Measurements from ENCODE around the gene C9orf78.

Gene C9orf78

DNA sequence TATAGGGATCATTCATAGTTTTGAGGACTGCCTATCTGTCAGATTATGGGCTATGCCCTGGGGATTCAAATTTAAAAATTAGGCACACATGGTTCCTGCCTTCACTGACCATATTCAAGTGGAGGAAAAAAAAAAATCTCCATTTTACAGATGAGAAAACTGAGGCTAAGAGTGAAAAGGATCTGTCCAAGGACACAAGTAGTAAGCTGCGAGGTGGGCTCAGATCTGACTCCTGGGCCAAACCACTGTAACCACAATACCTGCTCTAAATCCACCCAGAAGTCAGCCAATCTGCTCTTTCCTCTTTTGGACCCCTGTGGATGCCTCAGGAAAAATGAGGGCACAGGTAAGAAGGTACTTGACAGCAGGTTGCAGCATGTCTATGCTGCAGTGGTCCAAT is 8.3 kb downstream of the C9orf78 start:
- DNase-seq (ENCODE audit: low read depth in 1 of 2, low spot score in 1 of 2) = no peak
- in situ Hi-C loops (cut with HindIII; ENCODE audit: low pct_unique_long_range_greater_than_20kb, low sequenced_read_pairs) = no loop called here
- TF ChIP-seq JUND (IDR thresholded peaks at IDR 0.05; ENCODE audit: low read depth) = no peak

DNA sequence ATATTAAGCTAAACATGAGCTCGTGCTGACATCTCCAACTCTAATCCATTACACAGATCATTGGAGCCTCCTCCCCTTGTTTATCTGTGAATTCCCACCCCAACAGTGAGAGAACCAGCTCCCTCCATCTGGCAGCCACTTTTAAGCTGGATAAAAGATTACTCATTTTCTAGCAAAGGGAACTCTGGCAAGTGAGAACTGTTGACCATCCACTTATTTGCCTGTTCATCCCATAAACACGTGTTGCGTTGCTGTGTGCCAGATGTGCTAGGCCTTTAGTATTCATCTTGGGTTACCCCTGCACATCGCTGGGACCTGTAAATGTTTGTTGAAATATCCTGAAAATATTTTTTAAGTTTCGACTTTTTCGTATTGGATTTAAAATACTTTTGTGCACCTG is 8.7 kb downstream of the C9orf78 start:
- in situ Hi-C loops (cut with HindIII; ENCODE audit: low pct_unique_long_range_greater_than_20kb, low sequenced_read_pairs) = no loop called here
- no peak for DNase-seq (ENCODE audit: low read depth in 1 of 2, low spot score in 1 of 2)
- TF ChIP-seq JUND (IDR thresholded peaks at IDR 0.05; ENCODE audit: low read depth) = no peak

DNA sequence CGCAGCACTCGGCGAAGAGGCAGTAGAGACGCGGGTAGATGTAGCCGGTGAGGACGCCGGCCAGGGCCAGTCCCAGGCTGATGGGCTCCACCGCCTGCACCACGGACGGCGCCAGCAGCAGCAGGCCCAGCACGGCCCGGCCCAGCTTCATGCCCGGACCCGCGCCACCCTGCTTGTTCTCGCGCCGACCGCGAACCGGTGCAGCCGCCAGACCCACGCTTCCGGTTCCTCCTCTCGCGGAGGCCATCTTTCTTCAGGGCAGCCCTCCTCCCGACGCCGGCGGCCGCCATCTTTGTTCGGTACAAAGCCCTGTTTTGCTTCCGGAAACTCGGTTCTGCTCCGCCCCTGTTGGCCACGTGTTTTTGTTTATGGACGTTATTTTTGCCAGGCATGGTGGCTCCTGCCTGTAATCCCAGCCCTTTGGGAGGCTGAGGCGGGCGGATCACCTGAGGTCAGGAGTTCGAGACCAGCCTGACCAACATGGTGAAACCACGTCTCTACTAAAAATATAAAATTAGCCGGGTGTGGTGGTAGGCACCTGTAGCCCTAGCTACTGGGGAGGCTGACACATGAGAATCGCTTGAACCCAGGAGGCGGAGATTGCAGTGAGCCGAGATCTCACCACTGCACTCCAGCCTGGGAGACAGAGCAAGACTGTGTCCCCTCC is 11.0 kb downstream of the C9orf78 start, which contains the start of gene TOR1A:
Gene TOR1A (minus strand): TSS at position 202 of the 667 bp plus-strand sequence. CDS start 51 bp downstream, at position 151.
- peak; percentile 85 to 98 for DNase-seq (ENCODE audit: low read depth in 1 of 2, low spot score in 1 of 2)
- in situ Hi-C loops (cut with HindIII; ENCODE audit: low pct_unique_long_range_greater_than_20kb, low sequenced_read_pairs) = no loop called here
- no peak for TF ChIP-seq JUND (IDR thresholded peaks at IDR 0.05; ENCODE audit: low read depth)

DNA sequence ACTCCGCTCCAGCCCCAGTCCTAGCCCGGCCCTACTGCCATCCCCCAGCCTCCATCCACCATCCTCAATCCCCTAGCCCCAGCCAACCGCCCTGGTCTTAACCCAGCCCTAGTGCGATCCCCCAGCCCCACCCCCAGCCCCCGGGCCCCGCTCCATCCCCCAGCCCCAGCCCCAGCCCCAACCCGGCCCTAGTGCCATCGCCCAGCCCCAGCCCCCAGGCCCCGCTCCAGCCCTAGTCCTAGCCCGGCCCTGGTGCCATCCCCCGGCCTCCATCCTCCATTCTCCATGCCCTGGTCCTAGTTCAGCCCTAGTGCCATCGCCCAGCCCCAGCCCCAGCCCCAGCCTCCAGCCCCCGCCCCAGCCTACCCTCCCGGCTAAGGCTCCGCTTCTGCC is 11.5 kb downstream of the C9orf78 start:
- no peak for DNase-seq (ENCODE audit: low read depth in 1 of 2, low spot score in 1 of 2)
- no peak for TF ChIP-seq JUND (IDR thresholded peaks at IDR 0.05; ENCODE audit: low read depth)
- in situ Hi-C loops (cut with HindIII; ENCODE audit: low pct_unique_long_range_greater_than_20kb, low sequenced_read_pairs) = no loop called here

DNA sequence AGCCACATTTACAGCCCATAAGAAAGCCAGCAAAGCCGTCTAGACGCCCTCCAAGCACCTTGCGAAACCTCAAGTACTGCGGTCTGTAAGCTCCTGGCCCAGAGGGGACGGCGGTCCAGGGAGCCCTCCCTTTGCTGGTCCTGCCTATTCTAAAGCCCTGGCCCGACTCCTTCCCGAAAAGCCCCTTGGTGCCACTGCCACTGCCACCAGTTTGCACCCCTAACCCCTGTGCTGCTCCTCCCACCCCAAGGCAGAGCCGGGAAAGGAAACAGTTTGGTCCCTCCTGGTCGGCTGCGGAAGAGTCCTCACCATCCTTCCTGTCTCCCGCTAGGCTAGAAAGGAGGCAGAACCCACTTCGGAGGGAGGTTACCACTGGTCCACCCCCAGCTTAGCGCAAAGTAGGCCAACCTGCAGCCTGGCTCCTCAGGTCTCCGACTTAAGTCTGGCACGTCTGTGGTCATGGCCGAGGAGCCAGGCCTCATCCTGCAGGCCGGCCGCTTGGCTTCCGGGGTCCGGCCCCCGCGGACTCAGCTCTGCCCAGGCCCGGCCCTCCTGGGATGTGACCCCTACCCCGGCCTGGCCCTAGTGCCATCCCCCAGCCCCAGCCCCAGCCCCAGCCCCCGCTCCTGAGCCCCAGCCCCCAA is 12.1 kb downstream of the C9orf78 start:
- in situ Hi-C loops (cut with HindIII; ENCODE audit: low pct_unique_long_range_greater_than_20kb, low sequenced_read_pairs) = no loop called here
- peak in 1 of 2 experiments; percentile 42 for DNase-seq (ENCODE audit: low read depth in 1 of 2, low spot score in 1 of 2)
- no peak for TF ChIP-seq JUND (IDR thresholded peaks at IDR 0.05; ENCODE audit: low read depth)

DNA sequence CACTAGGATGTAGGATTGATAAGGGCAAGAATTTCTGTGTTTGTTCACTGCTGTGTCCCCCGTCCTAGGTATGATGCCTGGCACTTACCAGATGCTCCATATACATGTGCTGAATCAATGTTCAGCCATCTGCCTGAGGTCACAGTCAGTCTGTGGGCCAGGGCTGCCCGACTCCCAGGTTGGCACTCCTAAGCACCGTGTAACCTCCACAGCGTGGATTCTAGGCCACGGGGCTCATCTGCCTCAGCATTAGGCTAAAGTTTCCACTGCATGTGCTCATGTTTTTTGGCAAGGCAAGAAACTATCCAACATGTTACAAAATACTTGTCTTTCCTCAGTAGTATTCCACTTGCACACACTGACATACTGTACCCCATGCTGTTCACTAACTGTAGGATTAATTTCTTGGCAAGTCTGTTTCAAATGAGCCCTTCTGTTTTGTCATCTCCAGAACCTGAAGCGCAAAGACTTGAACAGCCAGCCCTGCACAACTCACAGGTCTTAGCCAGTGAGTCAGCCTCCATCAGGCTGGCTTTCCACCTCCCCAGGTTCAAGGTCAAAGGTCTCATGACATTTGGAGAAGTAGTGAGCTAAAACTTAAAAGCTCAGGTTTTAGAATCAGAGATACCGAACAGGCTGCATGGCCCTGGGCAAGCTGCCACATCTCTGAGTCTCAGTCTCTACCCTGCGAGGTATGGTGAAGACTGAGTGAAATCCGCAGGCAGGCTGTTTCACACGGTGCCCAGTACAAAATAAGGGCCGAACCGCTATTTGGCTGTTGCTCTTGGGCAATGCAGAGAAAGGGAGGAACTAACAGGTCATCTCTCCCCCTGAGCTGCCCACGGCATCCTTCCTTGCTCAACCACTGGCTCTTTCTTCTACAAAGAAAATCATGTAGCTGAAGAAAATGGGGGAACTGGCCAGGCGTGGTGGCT is 18.3 kb downstream of the C9orf78 start:
- no peak for TF ChIP-seq JUND (IDR thresholded peaks at IDR 0.05; ENCODE audit: low read depth)
- in situ Hi-C loops (cut with HindIII; ENCODE audit: low pct_unique_long_range_greater_than_20kb, low sequenced_read_pairs) = no loop called here
- no peak for DNase-seq (ENCODE audit: low read depth in 1 of 2, low spot score in 1 of 2)

DNA sequence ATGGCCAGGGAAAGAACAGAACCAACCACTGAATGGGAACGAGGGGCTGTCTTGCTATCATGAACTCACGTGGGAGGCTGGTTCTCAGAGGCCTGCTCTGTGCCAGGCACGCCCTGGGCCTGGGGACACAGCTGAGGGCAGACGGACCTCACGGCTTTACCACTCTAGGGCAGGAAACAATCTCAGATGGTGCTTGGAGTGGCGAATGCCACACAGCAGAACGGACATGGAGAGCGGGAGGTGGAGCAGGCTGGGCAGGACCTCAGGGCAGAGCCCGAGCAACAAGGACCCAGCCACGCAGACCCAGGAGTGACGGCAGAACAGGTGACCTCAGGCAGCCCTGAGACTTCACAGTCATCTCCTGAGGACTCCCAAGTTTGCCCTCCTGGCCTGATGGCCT is 19.8 kb downstream of the C9orf78 start:
- no peak for TF ChIP-seq JUND (IDR thresholded peaks at IDR 0.05; ENCODE audit: low read depth)
- in situ Hi-C loops (cut with HindIII; ENCODE audit: low pct_unique_long_range_greater_than_20kb, low sequenced_read_pairs) = no loop called here
- DNase-seq (ENCODE audit: low read depth in 1 of 2, low spot score in 1 of 2) = no peak

DNA sequence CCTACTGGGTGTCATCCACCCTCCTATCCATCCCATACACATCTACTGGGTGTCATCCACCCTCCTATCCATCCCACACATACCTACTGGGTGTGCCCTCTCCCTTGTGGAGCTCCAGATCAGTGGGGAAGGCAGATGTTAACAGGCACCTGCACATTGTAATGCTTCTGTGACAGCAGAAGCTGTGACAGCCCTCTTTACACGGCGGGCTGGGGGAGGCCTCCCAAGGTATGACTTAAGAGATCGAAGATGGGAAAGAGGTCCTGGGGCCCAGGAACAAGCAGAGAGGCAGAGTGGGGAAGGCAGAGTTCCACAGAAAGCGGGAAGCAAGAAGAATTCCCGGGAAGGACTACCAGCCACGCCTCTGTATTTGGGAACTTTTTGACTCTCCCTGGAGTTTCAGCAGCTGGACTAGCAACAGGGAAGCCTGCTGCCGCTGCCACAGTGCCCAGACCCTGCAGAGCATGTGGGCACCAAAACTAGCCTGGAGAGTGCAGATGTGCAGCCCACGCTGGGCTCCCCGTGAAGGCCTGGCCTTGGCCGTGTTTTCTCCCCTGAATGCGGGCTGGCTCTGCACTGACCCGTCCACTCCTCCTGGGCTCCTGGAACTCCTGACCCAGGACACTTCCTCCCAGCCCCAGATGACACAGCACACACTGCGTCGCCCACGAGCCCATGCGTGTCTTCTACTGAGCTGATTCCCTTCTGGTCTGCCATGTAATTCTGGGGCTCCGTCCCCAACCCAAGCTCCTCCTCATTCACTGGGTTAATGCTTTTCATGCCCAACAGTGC is 20.4 kb downstream of the C9orf78 start:
- no peak for DNase-seq (ENCODE audit: low read depth in 1 of 2, low spot score in 1 of 2)
- no peak for TF ChIP-seq JUND (IDR thresholded peaks at IDR 0.05; ENCODE audit: low read depth)
- in situ Hi-C loops (cut with HindIII; ENCODE audit: low pct_unique_long_range_greater_than_20kb, low sequenced_read_pairs) = no loop called here

DNA sequence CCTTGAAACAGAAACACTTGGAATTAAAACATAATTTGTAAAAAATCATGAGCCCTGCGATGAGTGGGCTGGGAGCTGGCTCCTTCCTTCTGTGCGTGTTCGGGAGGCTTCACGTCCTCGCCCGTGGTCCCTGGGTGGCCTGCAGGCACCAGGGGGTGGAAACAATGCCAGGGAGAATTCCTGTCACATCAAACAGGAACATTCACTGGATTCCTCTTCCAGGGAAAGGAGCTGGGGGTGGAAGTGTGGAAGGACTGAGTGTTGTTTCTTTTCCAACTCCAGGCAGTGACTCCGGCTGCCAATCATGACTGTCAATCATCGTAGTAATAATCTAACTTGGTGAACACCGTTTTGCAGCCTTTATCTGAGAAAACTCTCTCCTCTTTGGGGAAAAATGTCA is 21.4 kb downstream of the C9orf78 start:
- TF ChIP-seq JUND (IDR thresholded peaks at IDR 0.05; ENCODE audit: low read depth) = no peak
- no peak for DNase-seq (ENCODE audit: low read depth in 1 of 2, low spot score in 1 of 2)
- in situ Hi-C loops (cut with HindIII; ENCODE audit: low pct_unique_long_range_greater_than_20kb, low sequenced_read_pairs) = no loop called here

DNA sequence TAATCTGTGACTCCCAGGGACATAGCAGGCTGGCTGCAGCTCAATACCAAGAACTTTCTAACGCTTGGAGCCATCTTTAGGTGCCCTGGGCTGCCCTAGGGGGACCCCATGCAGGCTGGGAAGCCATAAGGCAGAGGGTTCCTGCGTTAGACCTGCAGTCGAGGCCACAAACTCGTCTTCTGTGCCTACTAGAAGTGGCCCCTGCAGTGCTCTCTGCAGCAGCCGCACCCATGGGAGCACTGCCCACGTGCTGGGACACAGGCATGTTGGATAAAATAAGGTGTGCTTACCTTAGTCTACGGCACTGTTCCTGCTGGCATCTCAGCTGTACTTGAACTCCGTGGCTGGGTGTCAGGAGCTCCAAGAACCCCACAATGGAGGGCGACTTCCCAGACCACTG is 22.7 kb downstream of the C9orf78 start:
- no peak for TF ChIP-seq JUND (IDR thresholded peaks at IDR 0.05; ENCODE audit: low read depth)
- in situ Hi-C loops (cut with HindIII; ENCODE audit: low pct_unique_long_range_greater_than_20kb, low sequenced_read_pairs) = no loop called here
- no peak for DNase-seq (ENCODE audit: low read depth in 1 of 2, low spot score in 1 of 2)

DNA sequence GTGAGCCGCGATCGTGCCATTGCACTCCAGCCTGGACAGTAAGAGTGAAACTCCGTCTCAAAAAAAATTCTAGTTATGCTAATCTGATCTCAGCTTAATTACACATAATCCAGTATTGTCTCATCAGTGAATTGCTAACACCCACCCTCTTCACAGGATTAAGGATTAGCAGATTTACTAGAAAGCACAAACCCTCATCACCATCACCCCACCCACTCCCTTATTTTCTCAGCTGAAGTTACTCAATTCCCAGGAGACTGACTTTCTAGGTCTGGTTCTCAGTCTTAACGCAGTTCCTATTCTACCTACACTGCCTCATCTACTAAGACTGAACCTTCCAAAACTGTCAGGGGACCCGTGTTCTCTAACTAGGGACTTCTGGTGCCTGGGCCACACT is 23.1 kb downstream of the C9orf78 start:
- in situ Hi-C loops (cut with HindIII; ENCODE audit: low pct_unique_long_range_greater_than_20kb, low sequenced_read_pairs) = no loop called here
- TF ChIP-seq JUND (IDR thresholded peaks at IDR 0.05; ENCODE audit: low read depth) = no peak
- DNase-seq (ENCODE audit: low read depth in 1 of 2, low spot score in 1 of 2) = no peak

DNA sequence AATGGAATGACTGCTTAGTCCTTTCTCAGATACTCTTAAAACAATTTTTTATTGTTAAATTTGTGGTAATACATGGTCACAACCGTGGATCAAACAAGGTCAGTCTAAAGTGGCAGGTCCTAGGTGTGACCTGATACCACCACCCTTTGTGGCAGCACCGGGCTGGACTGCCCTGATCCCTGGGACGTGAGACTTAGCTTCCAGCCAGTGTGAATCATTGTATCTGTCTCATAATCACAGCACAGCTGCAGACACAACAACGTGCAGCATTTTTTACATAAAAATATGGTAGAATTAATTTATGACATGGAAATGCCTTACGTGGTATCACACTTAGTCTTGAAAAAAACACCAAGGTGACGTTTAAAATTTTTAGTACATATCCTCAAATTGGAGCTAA is 24.3 kb downstream of the C9orf78 start:
- TF ChIP-seq JUND (IDR thresholded peaks at IDR 0.05; ENCODE audit: low read depth) = no peak
- in situ Hi-C loops (cut with HindIII; ENCODE audit: low pct_unique_long_range_greater_than_20kb, low sequenced_read_pairs) = no loop called here
- no peak for DNase-seq (ENCODE audit: low read depth in 1 of 2, low spot score in 1 of 2)
